Endothelial cell of umbilical vein (primary cell): ENCODE data around the gene BSG. TPM values are rescaled to one million over a fixed set of nuclear protein-coding genes. Genes with fewer than 3 reads are reported as not detected.

Source experiments
- BruUV-seq: library from RNA; stranded (reverse); fragments of 400-500 nt; replicated peaks from 2 replicates; lab custom pipeline; 2021; lab: Mats Ljungman, UMichigan
- CTCF ChIA-PET: fragments of 300-600, 350-600 bp; sonication (Branson Sonifier 250); formaldehyde crosslinking; loops from one replicate; lab custom pipeline; 2021; ENCODE audit warnings: antibody characterized with exemption, inconsistent platforms; lab: Charles Lee
- POLR2A ChIA-PET: fragments of 300-600, 350-600 bp; sonication (Branson Sonifier 250); formaldehyde crosslinking; loops from one replicate; lab custom pipeline; 2021; ENCODE audit warnings: antibody characterized with exemption, inconsistent platforms; lab: Charles Lee
- DNase-seq: peaks from one replicate; pipeline ENCODE4 v3.0.0-alpha.2; 2011; ENCODE audit warnings: low read depth, low spot score
- FAIRE-seq: peaks from 2 replicates; lab custom pipeline; 2011; peaks lifted over from hg19 to GRCh38; lab: Jason Lieb, UNC
- H2AFZ ChIP-seq: 2 replicates; pipeline ENCODE4 v1.6.0; 2012; ENCODE audit warnings: low read depth, low read length, control low read depth, inconsistent platforms
- H3K27ac ChIP-seq: 2 replicates; pipeline ENCODE4 v1.5.1; 2011; ENCODE audit warnings: low read depth, mild to moderate bottlenecking, control low read depth, low read length, moderate library complexity; ENCODE audit not compliant: insufficient read depth
- H3K27me3 ChIP-seq, 2 experiments: 2 replicates each; pipeline versions ENCODE4 v1.6.0 to v1.6.1; 2011; ENCODE audit warnings: low read length in 2 of 2, mixed read lengths in 1 of 2; ENCODE audit not compliant: control insufficient read depth in 2 of 2, insufficient read depth in 2 of 2
- H3K36me3 ChIP-seq, 2 experiments: 2 replicates in 1 of 2; 3 replicates in 1 of 2; pipeline ENCODE4 v1.5.1; 2011; ENCODE audit warnings: low read length in 2 of 2, mild to moderate bottlenecking in 1 of 2, moderate library complexity in 1 of 2; ENCODE audit not compliant: control insufficient read depth in 2 of 2, insufficient read depth in 2 of 2; ENCODE audit errors: extremely low read depth in 1 of 2
- H3K4me1 ChIP-seq: 3 replicates; pipeline ENCODE4 v1.5.1; 2011; ENCODE audit warnings: mild to moderate bottlenecking, low read length; ENCODE audit not compliant: control insufficient read depth, insufficient read depth; ENCODE audit errors: extremely low read depth
- H3K4me2 ChIP-seq: 2 replicates; pipeline ENCODE4 v1.6.1; 2011; ENCODE audit warnings: low read length, control low read depth, mixed read lengths; ENCODE audit not compliant: insufficient read depth
- H3K4me3 ChIP-seq, 3 experiments: fragments of 200-600 bp in 1 of 3; sonication (generic), shearing (Covaris generic) in 1 of 3; replicated peaks in 1 of 3; 2 replicates each; pipeline ENCODE4 v1.5.1; 2011 to 2016; ENCODE audit warnings: control low read depth in 3 of 3, low read length in 3 of 3, mild to moderate bottlenecking in 2 of 3, inconsistent platforms in 1 of 3, low read depth in 1 of 3, moderate library complexity in 1 of 3; ENCODE audit not compliant: insufficient read depth in 1 of 3
- H3K79me2 ChIP-seq: 2 replicates; pipeline ENCODE4 v1.6.0; 2012; ENCODE audit warnings: low read length, inconsistent platforms; ENCODE audit not compliant: control insufficient read depth, insufficient read depth
- H3K9ac ChIP-seq: replicated peaks from 2 replicates; pipeline ENCODE3; 2011; ENCODE audit warnings: low read length, control low read depth; ENCODE audit not compliant: insufficient read depth; ENCODE audit errors: extremely low read depth
- H3K9me1 ChIP-seq: replicated peaks from 3 replicates; pipeline ENCODE4 v1.6.0; 2011; ENCODE audit warnings: mild to moderate bottlenecking, low read length; ENCODE audit not compliant: control insufficient read depth, insufficient read depth; ENCODE audit errors: extremely low read depth
- H3K9me3 ChIP-seq: replicated peaks from 2 replicates; pipeline ENCODE4 v1.5.1; 2012; ENCODE audit warnings: low read length, inconsistent platforms; ENCODE audit not compliant: control insufficient read depth, insufficient read depth
- H4K20me1 ChIP-seq: replicated peaks from 2 replicates; pipeline ENCODE3; 2011; ENCODE audit warnings: mild to moderate bottlenecking, low read length; ENCODE audit not compliant: control insufficient read depth, insufficient read depth; ENCODE audit errors: extremely low read depth
- CTCF ChIP-seq, 2 donors: IDR thresholded peaks; 1 replicate in 1 of 2; 2 replicates in 1 of 2; pipeline ENCODE4 v1.5.1; 2011; ENCODE audit warnings: low read length in 2 of 2, mild to moderate bottlenecking in 2 of 2, moderate library complexity in 2 of 2, control low read depth in 1 of 2, inconsistent platforms in 1 of 2, low read depth in 1 of 2; ENCODE audit not compliant: insufficient read depth in 1 of 2; ENCODE audit errors: extremely low read depth in 1 of 2
- EZH2 ChIP-seq: IDR thresholded peaks from 2 replicates; pipeline ENCODE4 v1.6.1; 2012; ENCODE audit warnings: borderline replicate concordance, low read depth, mild to moderate bottlenecking, moderate library complexity, low read length, inconsistent platforms; ENCODE audit not compliant: severe bottlenecking
- FOS ChIP-seq: IDR thresholded peaks from 2 replicates; pipeline ENCODE4 v1.6.1; 2011; ENCODE audit warnings: mild to moderate bottlenecking, low read length, moderate library complexity, borderline replicate concordance; ENCODE audit not compliant: insufficient read depth
- GATA2 ChIP-seq: IDR thresholded peaks from 2 replicates; pipeline ENCODE4 v1.7.0; 2011; ENCODE audit warnings: low read depth, mild to moderate bottlenecking, moderate library complexity, mixed read lengths, low read length; ENCODE audit not compliant: insufficient read length, insufficient read depth
- JUN ChIP-seq: IDR thresholded peaks from 2 replicates; pipeline ENCODE4 v1.6.1; 2011; ENCODE audit warnings: borderline replicate concordance, low read depth; ENCODE audit not compliant: insufficient read length, insufficient read depth
- MAX ChIP-seq: IDR thresholded peaks from 2 replicates; pipeline ENCODE4 v1.6.1; 2011; ENCODE audit not compliant: insufficient read depth, insufficient read length
- MYC ChIP-seq: IDR thresholded peaks from one replicate; pipeline ENCODE4 v1.6.1; 2011; ENCODE audit warnings: mild to moderate bottlenecking, low read depth, low read length
- POLR2A ChIP-seq: IDR thresholded peaks from 2 replicates; pipeline ENCODE4 v1.6.1; 2012; ENCODE audit warnings: low read depth, mild to moderate bottlenecking, control low read depth, low read length
- POLR2AphosphoS5 ChIP-seq: IDR thresholded peaks from 2 replicates; pipeline ENCODE4 v1.6.1; 2012; ENCODE audit warnings: low read depth, mild to moderate bottlenecking, control low read depth, low read length, moderate library complexity; ENCODE audit not compliant: insufficient read depth
- dilution Hi-C: fragments of 300-500 bp; cut with MboI; formaldehyde crosslinking; loops from one replicate; pipeline ENCODE4 v1.15.0; 2019; ENCODE audit warnings: low sequenced_read_pairs; ENCODE audit not compliant: extremely low pct_ligation_motif_present
- intact Hi-C: fragments of 100-400 bp; cut with micrococcal nuclease; formaldehyde crosslinking; loops from one replicate; pipeline ENCODE4 v1.10.0; 2022
- polyA plus RNA-seq, 4 experiments: library from polyadenylated mRNA; depleted of rRNA in 3 of 4; stranded (reverse) in 3 of 4; unstranded in 1 of 4; fragments of >200 nt; gene quantifications; 2 replicates each; pipeline versions ENCODE4 v1.2.1 to v1.2.3, GENCODE V29; 2011 to 2012; ENCODE audit warnings: missing spikeins in 1 of 4
- total RNA-seq: library from RNA; stranded (reverse); gene quantifications from 2 replicates; pipeline ENCODE4 v1.2.3, GENCODE V29; 2021

BSG gene
- total and polyA plus RNA-seq, 2 donors (not counting 3 experiments of a cell fraction or from before 2014, with no cell fraction given), result 485 to 661 TPM

DNA sequence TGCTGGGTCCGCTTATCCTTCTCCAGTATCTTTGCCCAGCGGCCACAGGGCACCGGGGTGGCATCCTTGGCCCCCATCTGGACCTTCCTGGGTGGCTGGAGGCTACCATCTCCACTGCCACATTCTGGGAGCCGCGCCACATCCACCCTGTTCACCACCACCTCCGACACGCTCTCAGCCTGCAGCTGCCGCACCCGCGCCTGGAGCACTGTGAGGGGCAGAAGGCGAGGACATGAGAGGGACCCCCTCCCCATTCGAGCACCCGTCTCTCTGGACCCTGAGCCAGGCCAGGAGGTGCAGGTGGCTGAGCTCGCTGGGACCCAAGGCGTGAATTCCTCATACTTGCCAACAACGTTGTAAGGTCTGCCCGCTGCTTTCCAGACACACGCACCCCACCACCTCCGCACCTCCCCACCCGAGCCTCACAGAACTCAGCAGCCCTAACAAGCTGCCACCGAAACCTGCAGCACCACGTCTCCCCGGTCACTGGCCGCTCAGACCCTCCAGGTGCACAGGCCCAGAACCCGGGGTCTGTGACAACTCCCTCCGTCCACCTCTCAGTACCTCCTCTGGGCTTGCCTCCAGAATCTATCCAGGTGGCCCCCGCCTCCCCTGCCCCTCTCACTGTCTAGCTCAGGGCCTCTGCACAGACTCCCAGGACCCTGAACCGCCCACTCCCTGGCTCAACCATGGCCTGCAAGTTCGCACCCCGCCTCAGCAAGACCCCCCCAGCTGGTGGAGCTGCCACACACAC, 57.7 kb downstream of the BSG start:
- Histone ChIP-seq H3K4me2 (no peak overlapping the region), H3K4me1 (peaks cover 16% of the 10 kb centered on the region), H3K79me2 (peaks cover 13% of the 10 kb centered on the region), H4K20me1 (no peaks in the 10 kb centered on the region), H3K27me3 (no peaks in the 10 kb centered on the region), H2AFZ (no peak overlapping the region), H3K9ac (no peak overlapping the region), H3K27ac (no peak overlapping the region), H3K4me3 (no peak overlapping the region), H3K9me1 (no peaks in the 10 kb centered on the region), H3K36me3 (peaks cover 0 to 6% of the 10 kb centered on the region in 2 experiments), H3K9me3 (no peaks in the 10 kb centered on the region)
- dilution Hi-C loops, result no loop called here
- intact Hi-C loops, result no loop called here
- DNase-seq, result no peak
- BruUV-seq, result no TSS peak
- TF ChIP-seq CTCF (IDR thresholded peaks at IDR 0.05; ENCODE audit: extremely low read depth in 1 of 2, insufficient read depth in 1 of 2, low read depth in 1 of 2, low read length in 2 of 2), result no peak
- no peak for TF ChIP-seq POLR2AphosphoS5
- no peak for FAIRE-seq
- CTCF ChIA-PET, result interaction anchor here (0.9 to 1.2 kb wide), 2 partner anchors 14 to 46 kb away, joined by 3 read pairs; no protein-coding TSS in a partner anchor
- POLR2A ChIA-PET, result no interaction called here

DNA sequence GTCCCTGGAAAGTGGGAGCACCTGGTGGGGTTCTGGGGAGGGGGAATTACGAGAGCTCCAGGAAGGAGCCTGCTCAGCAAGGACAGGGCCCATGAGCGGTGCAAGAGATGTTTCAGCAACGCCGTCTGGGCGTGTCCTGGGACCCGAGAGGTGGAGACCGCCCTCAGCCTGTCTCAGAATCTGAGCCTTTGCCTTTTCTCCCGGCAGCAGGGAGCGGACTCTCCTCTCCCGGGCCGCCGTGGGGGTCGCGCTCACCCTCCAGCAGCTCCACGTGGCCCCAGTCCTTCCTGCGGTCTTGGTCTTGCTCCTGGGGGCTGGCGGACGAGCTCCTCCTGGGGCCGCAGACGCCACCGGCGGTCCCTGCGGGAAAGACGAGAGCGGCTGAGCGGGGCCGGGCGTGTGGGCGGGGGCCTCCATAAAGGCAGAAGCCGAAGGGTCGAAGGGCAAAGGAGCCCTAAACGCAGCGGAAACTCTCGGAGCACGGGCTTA, 60.2 kb downstream of the BSG start:
- FAIRE-seq (peak; percentile 72), DNase-seq (peak; percentile 31)
- CTCF ChIA-PET, result interaction anchor here (0.9 to 1.7 kb wide), 3 partner anchors 17 to 48 kb away, joined by 3 to 6 read pairs (median 3); no protein-coding TSS in a partner anchor
- Histone ChIP-seq H3K36me3 (peaks cover 0 to 4% of the 10 kb centered on the region in 2 experiments), H3K4me2 (peak overlapping the region; percentile 93), H3K9me3 (no peaks in the 10 kb centered on the region), H3K27me3 (no peaks in the 10 kb centered on the region), H2AFZ (peak overlapping the region; percentile 91), H3K79me2 (peaks cover 13% of the 10 kb centered on the region), H3K27ac (peak overlapping the region; percentile 38), H4K20me1 (no peaks in the 10 kb centered on the region), H3K4me3 (peak overlapping the region; percentile 70 to 88 (median 80)), H3K9me1 (no peaks in the 10 kb centered on the region), H3K4me1 (peaks cover 16% of the 10 kb centered on the region), H3K9ac (peak overlapping the region; percentile 68)
- POLR2A ChIA-PET, result interaction anchor here (0.5 to 0.7 kb wide), 2 partner anchors 91 to 102 kb away, joined by 3 to 7 read pairs; no protein-coding TSS in a partner anchor
- no peak for TF ChIP-seq FOS
- TF ChIP-seq MYC, result no peak
- TF ChIP-seq POLR2A, result no peak
- TF ChIP-seq POLR2AphosphoS5, result no peak
- TF ChIP-seq EZH2, result no peak
- TF ChIP-seq MAX, result no peak
- no peak for TF ChIP-seq GATA2
- no peak for TF ChIP-seq CTCF (IDR thresholded peaks at IDR 0.05; ENCODE audit: extremely low read depth in 1 of 2, insufficient read depth in 1 of 2, low read depth in 1 of 2, low read length in 2 of 2)
- TF ChIP-seq JUN, result no peak
- intact Hi-C loops (loop anchor here (1.0 to 2.0 kb wide), 2 partner anchors 44 to 101 kb away; partner anchors contain the start of genes CDC34 and HCN2), dilution Hi-C loops (no loop called here)
- no TSS peak for BruUV-seq
